OCI-LY7 (cell line): ENCODE data around the gene CD47. TPM values are rescaled to one million over a fixed set of nuclear protein-coding genes. Genes with fewer than 3 reads are reported as not detected.

ENCODE experiments used
- BruUV-seq: library from RNA; stranded (reverse); fragments of 400-500 nt; replicated peaks from 2 replicates; lab custom pipeline; 2021; lab: Mats Ljungman, UMichigan
- CTCF ChIA-PET: fragments of 300-600 bp; sonication (Branson Sonifier 250); formaldehyde crosslinking; loops from one replicate; lab custom pipeline; 2022; ENCODE audit warnings: antibody characterized with exemption; ENCODE audit not compliant: unreplicated experiment; lab: Charles Lee
- POLR2A ChIA-PET: fragments of 300-600 bp; sonication (Branson Sonifier 250); formaldehyde crosslinking; loops from one replicate; lab custom pipeline; 2022; ENCODE audit warnings: antibody characterized with exemption; lab: Charles Lee
- DNase-seq: peaks from one replicate; pipeline ENCODE4 v3.0.0-alpha.2; 2015; ENCODE audit warnings: low spot score
- H2AFZ ChIP-seq: fragments of 200-600 bp; sonication (generic), shearing (Covaris generic); 2 replicates; pipeline ENCODE4 v1.6.1; 2014; ENCODE audit warnings: mild to moderate bottlenecking, antibody characterized with exemption, low read length, moderate library complexity
- H3K27ac ChIP-seq: fragments of 200-600 bp; sonication (generic); 2 replicates; pipeline ENCODE4 v1.5.1; 2014; ENCODE audit warnings: mixed run types, low read depth, mild to moderate bottlenecking, moderate library complexity, low read length, inconsistent platforms; ENCODE audit not compliant: poor library complexity, severe bottlenecking
- H3K36me3 ChIP-seq: fragments of 200-600 bp; sonication (generic); 2 replicates; pipeline ENCODE4 v1.6.1; 2014; ENCODE audit warnings: mild to moderate bottlenecking, antibody characterized with exemption, low read length, moderate library complexity, mixed read lengths; ENCODE audit not compliant: insufficient read depth
- H3K4me1 ChIP-seq: fragments of 200-600 bp; sonication (generic); 2 replicates; pipeline ENCODE4 v1.5.1; 2014; ENCODE audit warnings: mild to moderate bottlenecking, low read length; ENCODE audit not compliant: insufficient read depth, poor library complexity, severe bottlenecking
- H3K4me2 ChIP-seq: fragments of 200-600 bp; sonication (generic); 2 replicates; pipeline ENCODE4 v1.6.1; 2014; ENCODE audit warnings: mild to moderate bottlenecking, low read length
- H3K4me3 ChIP-seq: fragments of 200-600 bp; sonication (generic); 2 replicates; pipeline ENCODE4 v1.5.1; 2014; ENCODE audit warnings: mild to moderate bottlenecking, low read depth, low read length; ENCODE audit not compliant: poor library complexity, severe bottlenecking
- H3K79me2 ChIP-seq: fragments of 200-600 bp; sonication (generic); 2 replicates; pipeline ENCODE4 v1.6.1; 2016; ENCODE audit warnings: low read depth, mild to moderate bottlenecking, low read length, moderate library complexity, mixed read lengths; ENCODE audit not compliant: insufficient read depth
- H3K9me2 ChIP-seq: fragments of 200-600 bp; sonication (generic); 2 replicates; pipeline ENCODE4 v1.6.1; 2016; ENCODE audit warnings: mild to moderate bottlenecking, low read length, mixed read lengths; ENCODE audit not compliant: insufficient read depth
- H3K9me3 ChIP-seq: fragments of 200-600 bp; sonication (generic); 2 replicates; pipeline ENCODE4 v1.6.1; 2014; ENCODE audit warnings: mild to moderate bottlenecking, mixed run types, low read length, mixed read lengths
- H4K20me1 ChIP-seq: fragments of 200-600 bp; sonication (generic); 2 replicates; pipeline ENCODE4 v1.6.1; 2014; ENCODE audit warnings: mild to moderate bottlenecking, antibody characterized with exemption, low read length, moderate library complexity, mixed read lengths; ENCODE audit not compliant: insufficient read depth
- CTCF ChIP-seq: fragments of 200-600 bp; sonication (generic); conservative IDR thresholded peaks from 2 replicates; pipeline ENCODE4 v1.5.1; 2014; ENCODE audit warnings: mild to moderate bottlenecking, antibody characterized with exemption, low read length, moderate library complexity, mixed read lengths
- EZH2phosphoT487 ChIP-seq: fragments of 200-600 bp; sonication (generic); IDR thresholded peaks from 2 replicates; pipeline ENCODE4 v1.6.1; 2018; ENCODE audit warnings: low read depth, borderline replicate concordance, mild to moderate bottlenecking, mixed run types, antibody characterized with exemption, low read length, moderate library complexity, mixed read lengths
- intact Hi-C: fragments of 100-400 bp; cut with micrococcal nuclease; formaldehyde crosslinking; loops from one replicate; pipeline ENCODE4 v1.10.0; 2022; ENCODE audit not compliant: unreplicated experiment
- total RNA-seq, 2 experiments: library from RNA; depleted of rRNA in 1 of 2; stranded (reverse); fragments of >200 nt in 1 of 2; shearing (Covaris generic) in 1 of 2; gene quantifications; 2 replicates each; pipeline ENCODE4 v1.2.3, GENCODE V29; 2014 to 2022

CD47 gene
- total RNA-seq, 2 experiments from 2014 or later, result 43.9 to 50.0 TPM

GRCh38 chr3:108130236-108130635, 39.4 kb upstream of the CD47 start:
- BruUV-seq, result no TSS peak
- Histone ChIP-seq H3K4me3 (peak overlapping the region; percentile 18), H3K9me3 (no peaks in the 10 kb centered on the region), H3K79me2 (peaks cover 60% of the 10 kb centered on the region; the same call in 1 of the 2 replicates), H3K9me2 (no peaks in the 10 kb centered on the region), H3K4me2 (peak overlapping the region; percentile 60), H3K36me3 (peaks cover 22% of the 10 kb centered on the region), H3K27ac (no peak overlapping the region), H3K4me1 (peaks cover 92% of the 10 kb centered on the region), H4K20me1 (0 out of 2 replicates have a peak, but pooled peaks cover 4% of the 10 kb centered on the region), H2AFZ (no peak overlapping the region)
- TF ChIP-seq EZH2phosphoT487, result no peak
- TF ChIP-seq CTCF, result no peak
- ChIA-PET POLR2A (interaction anchor here (1.6 kb wide), 1 partner anchor 93 kb away, joined by 3 read pairs; no protein-coding TSS in a partner anchor), CTCF (no interaction called here)
- intact Hi-C loops, result no loop called here
- DNase-seq, result peak; percentile 43

- peak overlapping the region; percentile 95 for H3K27ac ChIP-seq
- peak overlapping the region; percentile 99 for H3K4me2 ChIP-seq
- H3K9me2 ChIP-seq, result no peaks in the 10 kb centered on the region
- no TSS peak for BruUV-seq
- ChIA-PET CTCF (no interaction called here), POLR2A (interaction anchor here (0.7 to 3.4 kb wide), 11 partner anchors 11 to 606 kb away, joined by 3 to 39 read pairs (median 10); no protein-coding TSS in a partner anchor)
- peaks cover 85% of the 10 kb centered on the region for H3K4me1 ChIP-seq
- H3K9me3 ChIP-seq, result no peaks in the 10 kb centered on the region
- TF ChIP-seq CTCF (no peak), EZH2phosphoT487 (no peak)
- peak overlapping the region; percentile 44; the same call in 1 of the 2 replicates for H2AFZ ChIP-seq
- H4K20me1 ChIP-seq, result no peaks in the 10 kb centered on the region
- H3K4me3 ChIP-seq, result peak overlapping the region; percentile 81
- peaks cover 18% of the 10 kb centered on the region for H3K36me3 ChIP-seq
- peak; percentile 86 for DNase-seq
- H3K79me2 ChIP-seq, result peaks cover 49% of the 10 kb centered on the region; the same call in 1 of the 2 replicates
- intact Hi-C loops, result loop anchor here (2.0 to 10.0 kb wide), 3 partner anchors 461 to 1873 kb away; partner anchors contain the start of genes BBX, CIP2A and DZIP3
Observed at GRCh38 chr3:108127301-108127988, 36.6 kb upstream of the CD47 start.
